NCI-H748 (cell line): ENCODE measurements around the gene KRT76.

ENCODE experiments used
- DNase-seq: peaks from one replicate; lab custom pipeline; 2025; ENCODE audit not compliant: unreplicated experiment; lab: John Stamatoyannopoulos, UW

The KRT76 gene

GRCh38 chr12:52784909-52785308 lies 7.8 kb upstream of the KRT76 start:
- no peak for DNase-seq

GRCh38 chr12:52783563-52784316 lies 6.6 kb upstream of the KRT76 start:
- DNase-seq: no peak

GRCh38 chr12:52782502-52782901 lies 5.4 kb upstream of the KRT76 start:
- DNase-seq: no peak

GRCh38 chr12:52781399-52782082 lies 4.4 kb upstream of the KRT76 start:
- DNase-seq: no peak

- DNase-seq: no peak
Measured at GRCh38 chr12:52779914-52780313, 2.8 kb upstream of the KRT76 start.

GRCh38 chr12:52778833-52779232 lies 1.7 kb upstream of the KRT76 start:
- no peak for DNase-seq

GRCh38 chr12:52777566-52777965 lies 421 bp upstream of the KRT76 start:
- DNase-seq: no peak

GRCh38 chr12:52776435-52776834 lies 710 bp downstream of the KRT76 start:
- DNase-seq: no peak

GRCh38 chr12:52774629-52775250 lies 2.4 kb downstream of the KRT76 start:
- DNase-seq: no peak

- DNase-seq: no peak
Measured at GRCh38 chr12:52772772-52773171, 4.4 kb downstream of the KRT76 start.

- no peak for DNase-seq
Measured at GRCh38 chr12:52772188-52772587, 5.0 kb downstream of the KRT76 start.

GRCh38 chr12:52771505-52771904 lies 5.6 kb downstream of the KRT76 start:
- DNase-seq: no peak

GRCh38 chr12:52771088-52771487 lies 6.1 kb downstream of the KRT76 start:
- no peak for DNase-seq

GRCh38 chr12:52769946-52770345 lies 7.2 kb downstream of the KRT76 start:
- no peak for DNase-seq

GRCh38 chr12:52769354-52769753 lies 7.8 kb downstream of the KRT76 start:
- no peak for DNase-seq

- no peak for DNase-seq
Measured at GRCh38 chr12:52768479-52769200, 8.5 kb downstream of the KRT76 start.

GRCh38 chr12:52767427-52767826 lies 9.7 kb downstream of the KRT76 start:
- no peak for DNase-seq

GRCh38 chr12:52767020-52767379 lies 10.1 kb downstream of the KRT76 start:
- no peak for DNase-seq

- no peak for DNase-seq
Measured at GRCh38 chr12:52766351-52767019, 10.7 kb downstream of the KRT76 start.

GRCh38 chr12:52765702-52766101 lies 11.4 kb downstream of the KRT76 start:
- DNase-seq: no peak

- no peak for DNase-seq
Measured at GRCh38 chr12:52763991-52764390, 13.2 kb downstream of the KRT76 start.
